H9 (cell line): ENCODE results near the gene ADPRH. TPM values are rescaled to one million over a fixed set of nuclear protein-coding genes. Genes with fewer than 3 reads are reported as not detected.

Experiments used
- DNase-seq: peaks from one replicate; pipeline ENCODE4 v3.0.0-alpha.2; 2017
- H2AFZ ChIP-seq: one replicate; pipeline ENCODE4 v1.6.1; 2013; ENCODE audit warnings: mild to moderate bottlenecking, low read length, control low read depth, moderate library complexity
- H2AK5ac ChIP-seq: 2 replicates; pipeline ENCODE4 v1.6.1; 2013; ENCODE audit warnings: low read length, control low read depth, mixed read lengths; ENCODE audit not compliant: insufficient read length
- H2BK120ac ChIP-seq: one replicate; pipeline ENCODE4 v1.6.1; 2013; ENCODE audit warnings: low read depth, mild to moderate bottlenecking, low read length, control low read depth, inconsistent platforms; ENCODE audit not compliant: poor library complexity, severe bottlenecking
- H2BK12ac ChIP-seq: 2 replicates; pipeline ENCODE4 v1.6.1; 2013; ENCODE audit warnings: low read length, control low read depth, mixed read lengths, low read depth; ENCODE audit not compliant: insufficient read length
- H2BK15ac ChIP-seq: 2 replicates; pipeline ENCODE4 v1.6.1; 2013; ENCODE audit warnings: low read depth, low read length, control low read depth
- H2BK20ac ChIP-seq: one replicate; pipeline ENCODE4 v1.6.1; 2013; ENCODE audit warnings: low read depth, mild to moderate bottlenecking, low read length, control low read depth, inconsistent platforms; ENCODE audit not compliant: poor library complexity, severe bottlenecking
- H2BK5ac ChIP-seq: 2 replicates; pipeline ENCODE4 v1.6.1; 2013; ENCODE audit warnings: low read length, control low read depth, mixed read lengths; ENCODE audit not compliant: insufficient read length
- H3K14ac ChIP-seq: 2 replicates; pipeline ENCODE4 v1.6.1; 2013; ENCODE audit warnings: low read length, control low read depth; ENCODE audit not compliant: insufficient read depth
- H3K18ac ChIP-seq: 2 replicates; pipeline ENCODE4 v1.6.1; 2013; ENCODE audit warnings: low read depth, mild to moderate bottlenecking, mixed read lengths, low read length, control low read depth; ENCODE audit not compliant: insufficient read length
- H3K23ac ChIP-seq: 2 replicates; pipeline ENCODE4 v1.6.1; 2013; ENCODE audit warnings: low read length, control low read depth, mixed read lengths, low read depth; ENCODE audit not compliant: insufficient read length
- H3K23me2 ChIP-seq: 2 replicates; pipeline ENCODE4 v1.6.1; 2013; ENCODE audit warnings: low read depth, mild to moderate bottlenecking, mixed read lengths, low read length, control low read depth; ENCODE audit not compliant: insufficient read length, poor library complexity, severe bottlenecking
- H3K27ac ChIP-seq: 2 replicates; pipeline ENCODE4 v1.5.1; 2013; ENCODE audit warnings: low read length, control low read depth, mixed read lengths, low read depth; ENCODE audit not compliant: insufficient read length
- H3K27me3 ChIP-seq: 2 replicates; pipeline ENCODE4 v1.6.1; 2013; ENCODE audit warnings: low read length, control low read depth, inconsistent platforms; ENCODE audit not compliant: insufficient read depth
- H3K4ac ChIP-seq: 2 replicates; pipeline ENCODE4 v1.6.1; 2013; ENCODE audit warnings: low read depth, mild to moderate bottlenecking, control low read depth, inconsistent platforms, low read length, moderate library complexity
- H3K4me1 ChIP-seq: 2 replicates; pipeline ENCODE4 v1.6.1; 2013; ENCODE audit warnings: low read length, control low read depth, inconsistent platforms; ENCODE audit not compliant: insufficient read depth
- H3K4me2 ChIP-seq: 2 replicates; pipeline ENCODE4 v1.6.1; 2013; ENCODE audit warnings: low read length, control low read depth, mixed read lengths; ENCODE audit not compliant: insufficient read length, insufficient read depth
- H3K56ac ChIP-seq: 2 replicates; pipeline ENCODE4 v1.6.1; 2013; ENCODE audit warnings: low read depth, mild to moderate bottlenecking, mixed read lengths, low read length, control low read depth; ENCODE audit not compliant: insufficient read length
- H3K79me1 ChIP-seq: 2 replicates; pipeline ENCODE4 v1.6.1; 2013; ENCODE audit warnings: low read depth, mild to moderate bottlenecking, moderate library complexity, low read length, control low read depth, inconsistent platforms; ENCODE audit not compliant: insufficient read depth, poor library complexity, severe bottlenecking
- H3K79me2 ChIP-seq: 2 replicates; pipeline ENCODE4 v1.6.1; 2013; ENCODE audit warnings: low read length, control low read depth, inconsistent platforms; ENCODE audit not compliant: insufficient read depth
- H3K9ac ChIP-seq: 2 replicates; pipeline ENCODE4 v1.6.1; 2013; ENCODE audit warnings: low read length, control low read depth, mixed read lengths; ENCODE audit not compliant: insufficient read length; ENCODE audit errors: extremely low read depth
- H3K9me3 ChIP-seq: one replicate; pipeline ENCODE4 v1.6.1; 2013; ENCODE audit warnings: low read depth, low read length, inconsistent platforms; ENCODE audit not compliant: control insufficient read depth
- H3T11ph ChIP-seq: one replicate; pipeline ENCODE4 v1.6.1; 2013; ENCODE audit warnings: mild to moderate bottlenecking, low read length, control low read depth, inconsistent platforms
- H4K20me1 ChIP-seq: one replicate; pipeline ENCODE4 v1.6.1; 2013; ENCODE audit not compliant: control insufficient read depth, insufficient read length, insufficient read depth
- H4K5ac ChIP-seq: 2 replicates; pipeline ENCODE4 v1.6.1; 2013; ENCODE audit warnings: low read depth, mild to moderate bottlenecking, mixed read lengths, low read length, control low read depth; ENCODE audit not compliant: insufficient read length
- H4K8ac ChIP-seq: replicated peaks from 2 replicates; pipeline ENCODE4 v1.6.1; 2013; ENCODE audit warnings: low read length, control low read depth, mixed read lengths, low read depth; ENCODE audit not compliant: insufficient read length
- H4K91ac ChIP-seq: 2 replicates; pipeline ENCODE4 v1.6.1; 2013; ENCODE audit warnings: low read depth, mild to moderate bottlenecking, moderate library complexity, mixed read lengths, low read length, control low read depth; ENCODE audit not compliant: insufficient read length
- H3K27ac Mint-ChIP-seq, 3 experiments: 2 replicates in 2 of 3; 3 replicates in 1 of 3; pipeline ENCODE4 v1.8.0; 2020 to 2021; ENCODE audit warnings: mixed read lengths in 3 of 3, mild to moderate bottlenecking in 1 of 3, moderate library complexity in 1 of 3
- H3K27me3 Mint-ChIP-seq: 2 replicates; pipeline ENCODE4 v1.8.0; 2021; ENCODE audit warnings: low read depth, mild to moderate bottlenecking, moderate library complexity, mixed read lengths
- H3K36me3 Mint-ChIP-seq, 3 experiments: 2 replicates in 2 of 3; 3 replicates in 1 of 3; pipeline ENCODE4 v1.8.0; 2020 to 2021; ENCODE audit warnings: low read depth in 3 of 3, mixed read lengths in 3 of 3; ENCODE audit not compliant: insufficient read depth in 1 of 3
- H3K4me1 Mint-ChIP-seq, 2 experiments: 2 replicates each; pipeline ENCODE4 v1.8.0; 2020; ENCODE audit warnings: mixed read lengths in 2 of 2
- H3K4me3 Mint-ChIP-seq, 2 experiments: 2 replicates in 1 of 2; 3 replicates in 1 of 2; pipeline ENCODE4 v1.8.0; 2020 to 2021; ENCODE audit warnings: mild to moderate bottlenecking in 2 of 2, mixed read lengths in 2 of 2, moderate library complexity in 1 of 2
- H3K9me3 Mint-ChIP-seq, 2 experiments: 2 replicates in 1 of 2; 3 replicates in 1 of 2; pipeline ENCODE4 v1.8.0; 2020; ENCODE audit warnings: mild to moderate bottlenecking in 2 of 2, mixed read lengths in 2 of 2, moderate library complexity in 1 of 2
- WGBS: extraction: QIAGEN DNeasy Blood & Tissue Kit; methylation state at CpG from one replicate; pipeline ENCODE4 v1.1.7; 2013; ENCODE audit warnings: missing lambda C conversion rate, low lambda C conversion rate, mixed read lengths; ENCODE audit not compliant: insufficient read length; ENCODE audit errors: extremely low coverage; 5-methylcytosine and 5-hydroxymethylcytosine counted together
- total RNA-seq: library from RNA; stranded (reverse); gene quantifications from 2 replicates; pipeline ENCODE4 v1.2.1, GENCODE V29; 2021
- TF ChIP-seq, protein P1 (sequence below): fragments of 200-600 bp; sonication (generic); conservative IDR thresholded peaks from 3 replicates; pipeline ENCODE4 v1.8.0; 2021; ENCODE audit warnings: antibody characterized with exemption, mild to moderate bottlenecking

The ADPRH gene
- total RNA-seq, 1 experiment from 2014 or later = 3.1 TPM

GRCh38 chr3:119624002-119624720 is 44.9 kb downstream of the ADPRH start:
- H3K27ac Mint-ChIP-seq = no peak overlapping the region
- no peak overlapping the region for H2AFZ ChIP-seq
- TF ChIP-seq, protein P1, sequence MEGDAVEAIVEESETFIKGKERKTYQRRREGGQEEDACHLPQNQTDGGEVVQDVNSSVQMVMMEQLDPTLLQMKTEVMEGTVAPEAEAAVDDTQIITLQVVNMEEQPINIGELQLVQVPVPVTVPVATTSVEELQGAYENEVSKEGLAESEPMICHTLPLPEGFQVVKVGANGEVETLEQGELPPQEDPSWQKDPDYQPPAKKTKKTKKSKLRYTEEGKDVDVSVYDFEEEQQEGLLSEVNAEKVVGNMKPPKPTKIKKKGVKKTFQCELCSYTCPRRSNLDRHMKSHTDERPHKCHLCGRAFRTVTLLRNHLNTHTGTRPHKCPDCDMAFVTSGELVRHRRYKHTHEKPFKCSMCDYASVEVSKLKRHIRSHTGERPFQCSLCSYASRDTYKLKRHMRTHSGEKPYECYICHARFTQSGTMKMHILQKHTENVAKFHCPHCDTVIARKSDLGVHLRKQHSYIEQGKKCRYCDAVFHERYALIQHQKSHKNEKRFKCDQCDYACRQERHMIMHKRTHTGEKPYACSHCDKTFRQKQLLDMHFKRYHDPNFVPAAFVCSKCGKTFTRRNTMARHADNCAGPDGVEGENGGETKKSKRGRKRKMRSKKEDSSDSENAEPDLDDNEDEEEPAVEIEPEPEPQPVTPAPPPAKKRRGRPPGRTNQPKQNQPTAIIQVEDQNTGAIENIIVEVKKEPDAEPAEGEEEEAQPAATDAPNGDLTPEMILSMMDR = no peak
- H3K4me2 ChIP-seq = no peak overlapping the region
- H3K4me1 Mint-ChIP-seq = peaks cover 18 to 21% of the 10 kb centered on the region in 2 experiments
- H2BK120ac ChIP-seq = no peak overlapping the region
- H3K79me2 ChIP-seq = no peaks in the 10 kb centered on the region
- no peak overlapping the region for H4K91ac ChIP-seq
- no peaks in the 10 kb centered on the region for H4K20me1 ChIP-seq
- H3K9ac ChIP-seq = no peak overlapping the region
- no peak for DNase-seq
- no peak overlapping the region for H2AK5ac ChIP-seq
- no CpG with 5 or more reads among the region's 9 CpGs for WGBS
- H3K18ac ChIP-seq = no peak overlapping the region
- no peak overlapping the region; a peak in 1 of 5 replicates for H3K4me3 Mint-ChIP-seq
- H2BK12ac ChIP-seq = no peak overlapping the region
- H3K79me1 ChIP-seq = no peaks in the 10 kb centered on the region
- H3K27ac ChIP-seq = no peak overlapping the region
- H3K23ac ChIP-seq = no peak overlapping the region
- no peaks in the 10 kb centered on the region for H3K9me3 ChIP-seq
- H3K9me3 Mint-ChIP-seq = no peaks in the 10 kb centered on the region; a peak in 1 of 5 replicates
- no peak overlapping the region for H3K14ac ChIP-seq
- peaks cover 4% of the 10 kb centered on the region for H3K27me3 Mint-ChIP-seq
- H2BK15ac ChIP-seq = no peak overlapping the region
- no peak overlapping the region for H3K56ac ChIP-seq
- H3K23me2 ChIP-seq = no peaks in the 10 kb centered on the region
- no peak overlapping the region for H2BK5ac ChIP-seq
- H4K8ac ChIP-seq = no peak overlapping the region
- no peaks in the 10 kb centered on the region for H3K4me1 ChIP-seq
- no peaks in the 10 kb centered on the region for H3K36me3 Mint-ChIP-seq
- no peak overlapping the region for H4K5ac ChIP-seq
- no peak overlapping the region for H3T11ph ChIP-seq
- no peak overlapping the region for H2BK20ac ChIP-seq
- no peaks in the 10 kb centered on the region; the same call in 1 of the 2 replicates for H3K27me3 ChIP-seq
- no peak overlapping the region for H3K4ac ChIP-seq
